ENCODE results near the gene ACSS2.

Gene ACSS2

DNA sequence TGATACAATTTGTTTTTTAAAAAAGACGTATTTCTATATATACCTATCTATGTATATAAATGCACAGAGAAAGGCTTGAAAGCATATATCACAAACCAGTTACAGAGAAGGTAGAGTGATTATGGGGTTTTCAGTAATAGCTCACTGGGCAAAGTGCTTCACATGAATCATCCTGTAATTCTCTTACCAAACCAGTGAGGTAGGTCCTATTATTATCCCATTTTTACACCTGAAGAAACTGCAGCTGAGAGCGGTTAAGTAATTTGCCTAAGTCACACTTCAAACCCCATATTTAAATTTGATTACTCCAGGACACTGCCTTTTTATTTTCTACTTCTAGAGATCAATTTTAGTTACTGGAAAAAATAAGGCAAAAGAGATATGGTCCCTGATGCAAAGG lies 74.8 kb downstream of the ACSS2 start:
- no peak for DNase-seq

DNA sequence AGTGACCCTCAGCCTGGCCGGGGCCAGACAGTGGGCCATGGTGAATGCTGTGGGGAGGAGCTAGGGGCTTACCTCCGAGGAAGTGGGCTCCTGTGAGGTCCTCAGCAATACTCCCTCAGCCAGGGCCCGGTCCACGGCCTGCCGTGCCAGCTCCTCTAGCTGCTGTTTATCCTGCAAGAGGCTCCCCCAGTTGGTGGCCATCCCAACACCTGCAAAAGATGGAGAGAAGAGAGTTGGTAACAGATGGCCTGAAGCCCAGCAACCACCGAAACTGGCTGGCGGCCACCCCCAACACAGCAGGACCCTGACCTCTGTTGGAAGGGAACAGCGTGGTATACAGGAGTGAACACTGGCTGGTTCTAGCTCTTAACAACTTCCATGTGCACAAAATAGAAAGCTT lies 75.2 kb downstream of the ACSS2 start:
- no peak for DNase-seq

DNA sequence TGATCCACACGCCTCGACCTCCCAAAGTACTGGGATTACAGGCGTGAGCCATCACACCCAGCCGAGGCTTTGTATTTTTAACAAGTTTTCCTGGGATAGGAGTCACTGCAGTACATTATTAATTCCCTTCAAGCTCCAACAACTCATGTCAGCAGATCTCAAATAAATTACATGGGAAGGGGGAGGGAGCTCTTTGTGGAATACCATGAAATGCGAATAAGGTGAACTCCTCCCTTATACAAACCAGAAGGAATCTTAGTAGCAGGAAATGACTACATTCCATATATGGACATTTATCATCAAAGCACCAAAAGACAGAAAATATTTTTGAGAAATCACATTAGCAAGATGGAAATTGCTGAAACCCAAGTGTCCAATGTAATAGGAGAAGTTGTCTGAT lies 76.3 kb downstream of the ACSS2 start:
- no peak for DNase-seq

DNA sequence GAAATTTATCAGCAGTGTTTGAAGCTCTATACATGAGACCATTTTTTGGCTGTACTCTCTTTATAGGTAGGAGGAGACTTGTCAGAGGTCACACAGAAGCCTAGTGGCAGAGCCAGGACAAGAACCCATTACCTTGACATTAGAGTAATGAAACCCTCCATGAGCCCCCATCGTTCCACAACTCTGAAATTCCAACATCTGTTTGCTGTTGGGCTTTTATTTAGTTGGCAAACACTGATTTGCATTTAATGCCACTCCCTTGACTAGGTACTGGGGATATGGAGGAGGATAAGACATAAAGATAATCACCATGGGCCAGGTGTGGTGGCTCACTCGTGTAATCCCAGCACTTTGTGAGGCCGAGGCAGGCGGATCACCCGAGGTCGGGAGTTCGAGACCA lies 77.5 kb downstream of the ACSS2 start:
- no peak for DNase-seq

DNA sequence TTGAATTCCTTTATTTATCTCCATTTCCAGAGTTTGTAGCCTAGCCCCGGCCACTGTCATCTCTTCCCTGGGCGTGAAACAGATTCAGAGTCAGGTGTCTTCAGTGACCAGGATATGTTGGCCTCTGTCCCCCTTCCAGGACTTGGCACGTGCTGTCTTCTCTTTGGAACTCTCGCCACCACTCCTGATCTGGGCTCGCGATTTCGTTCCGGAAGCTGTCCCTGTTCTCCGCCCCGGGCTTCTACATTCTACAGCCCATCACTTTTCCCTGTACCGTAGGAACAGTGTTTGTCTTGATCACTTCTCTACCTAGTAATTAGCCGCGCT lies 78.5 kb downstream of the ACSS2 start:
- DNase-seq = no peak

DNA sequence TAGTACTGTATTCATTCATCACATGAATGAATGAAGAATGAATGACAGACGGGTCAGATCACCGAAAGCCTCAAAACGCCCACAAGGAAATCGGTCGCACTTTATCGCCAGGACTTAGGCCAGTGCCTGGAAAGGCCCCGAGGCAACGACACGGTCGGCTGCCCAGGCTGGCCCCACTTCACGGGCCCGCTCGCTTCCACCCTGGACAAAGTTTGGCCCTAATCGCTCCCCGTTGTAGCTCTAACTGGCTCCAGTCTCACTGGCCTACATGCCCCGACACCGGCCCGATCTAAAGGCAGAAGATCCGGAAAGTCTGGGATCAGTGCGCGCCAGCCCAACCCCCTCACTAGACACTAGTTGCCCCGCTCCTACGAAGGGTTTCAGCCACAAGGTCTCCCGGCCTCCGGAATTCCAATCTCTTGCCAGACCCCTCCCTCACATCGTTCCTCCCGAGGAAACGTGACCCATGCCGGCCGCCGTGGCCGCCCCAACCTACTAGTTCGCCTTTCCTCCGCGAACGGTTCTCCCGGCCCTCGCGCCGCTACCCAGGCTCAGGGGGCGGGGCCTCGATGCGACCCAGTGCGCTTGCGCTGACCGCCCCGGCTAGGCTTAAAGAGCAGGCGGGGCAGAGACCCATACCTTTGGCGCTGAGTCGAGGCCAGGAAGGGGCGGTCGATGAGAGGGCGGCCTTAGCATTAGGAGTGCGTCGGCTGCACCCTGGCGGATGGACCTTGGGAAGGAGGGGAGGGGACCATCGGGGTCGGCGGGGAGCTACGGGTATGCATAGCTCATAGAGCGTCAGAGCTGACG lies 79.0 kb downstream of the ACSS2 start, which contains the start of the genes GSS and MYH7B:
TSS of gene GSS (minus strand) at position 576 of the 810 bp plus-strand sequence. CDS start 3,954 bp downstream, outside the sequence.
TSS of gene MYH7B (plus strand) at position 638 of the 810 bp plus-strand sequence. CDS start 22,138 bp downstream, outside the sequence.
- DNase-seq = peak; percentile 96

DNA sequence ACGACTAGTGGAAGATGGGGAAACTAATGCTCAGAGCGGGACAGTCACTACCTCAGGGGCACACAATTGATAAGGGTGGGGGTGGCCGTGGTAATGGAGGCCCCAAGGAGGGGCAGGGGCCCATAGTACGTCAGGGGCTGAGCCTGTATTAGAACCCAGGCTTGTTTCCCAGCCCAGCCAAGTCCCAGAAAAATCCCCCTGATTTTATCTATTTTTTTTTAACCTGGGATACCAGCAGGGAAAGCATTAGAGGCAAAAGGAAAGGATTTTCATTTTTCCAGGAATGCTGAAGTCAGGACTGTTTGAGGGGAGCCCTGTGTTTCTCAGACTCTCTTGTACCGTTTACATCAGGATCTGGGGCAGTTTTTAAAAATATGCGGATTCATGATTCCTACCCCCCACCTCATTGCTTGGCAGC lies 79.6 kb downstream of the ACSS2 start:
- DNase-seq = no peak

DNA sequence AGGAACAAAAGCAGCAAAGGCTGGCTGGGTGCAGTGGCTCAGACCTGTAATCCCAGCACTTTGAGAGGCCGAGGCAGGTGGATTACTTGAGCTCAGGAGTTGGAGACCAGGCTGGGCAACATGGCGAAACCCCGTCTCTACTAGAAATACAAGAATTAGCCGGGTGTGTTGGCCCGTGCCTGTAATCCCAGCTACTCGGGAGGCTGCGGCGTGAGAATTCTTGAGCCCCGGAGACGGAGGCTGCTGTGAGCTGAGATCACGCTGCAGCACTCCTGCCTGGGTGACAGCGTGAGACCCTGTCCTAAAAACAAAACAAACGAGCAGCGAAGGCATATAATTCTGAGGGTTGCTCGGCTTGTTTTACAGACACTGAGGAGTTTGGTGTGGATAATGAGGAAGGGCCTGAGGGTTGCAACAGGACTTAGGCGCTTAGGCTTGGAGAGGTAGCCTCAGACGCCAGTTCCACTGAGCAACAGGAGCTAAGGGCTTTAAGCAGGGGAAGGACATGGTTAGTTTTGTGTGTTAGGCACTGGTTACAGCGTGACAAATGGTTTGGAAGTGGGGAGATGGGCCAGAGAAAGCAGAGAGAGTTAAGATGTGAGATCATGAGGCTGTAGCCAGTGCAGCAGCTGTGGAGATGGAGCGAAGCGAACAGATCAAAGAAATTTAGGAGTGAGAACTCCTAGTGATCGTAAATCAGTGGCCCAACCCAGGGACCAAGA lies 80.5 kb downstream of the ACSS2 start:
- DNase-seq = no peak

DNA sequence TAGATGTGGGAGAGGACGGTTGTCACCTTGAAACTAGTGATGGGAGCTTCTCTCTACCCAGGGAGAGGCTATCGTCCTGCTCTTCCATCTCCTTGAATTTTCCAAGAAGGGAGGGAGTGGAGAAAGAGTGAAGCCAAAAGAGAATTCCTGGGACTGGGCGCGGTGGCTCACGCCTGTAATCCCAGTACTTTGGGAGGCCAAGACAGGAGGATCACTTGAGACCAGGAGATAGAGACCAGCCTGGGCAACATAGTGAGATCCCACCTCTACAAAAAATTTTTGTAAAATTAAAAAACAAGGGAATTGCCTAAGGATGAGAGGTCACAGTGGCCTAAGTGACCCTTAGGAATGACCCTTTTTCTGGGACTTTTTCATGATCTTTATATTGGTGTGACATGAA lies 88.1 kb downstream of the ACSS2 start:
- no peak for DNase-seq

DNA sequence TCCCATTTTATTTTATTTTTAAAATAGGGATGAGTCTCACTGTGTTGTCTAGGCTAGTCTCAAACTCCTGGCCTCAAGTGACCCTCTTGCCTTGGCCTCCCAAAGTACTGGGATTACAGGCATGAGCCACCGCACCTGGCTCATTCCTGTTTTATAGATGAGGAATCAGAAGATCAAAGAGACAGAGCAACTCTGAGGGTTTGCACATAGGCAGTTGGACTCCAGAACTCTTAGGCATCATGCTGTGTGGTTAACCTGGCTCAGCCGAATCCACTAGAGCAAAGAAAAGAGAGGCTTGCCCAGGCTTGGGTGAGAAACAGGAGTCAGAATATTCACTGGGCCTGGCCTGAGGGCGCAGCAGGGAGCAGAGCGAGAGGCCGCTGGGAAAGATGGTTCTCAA lies 88.6 kb downstream of the ACSS2 start:
- no peak for DNase-seq

DNA sequence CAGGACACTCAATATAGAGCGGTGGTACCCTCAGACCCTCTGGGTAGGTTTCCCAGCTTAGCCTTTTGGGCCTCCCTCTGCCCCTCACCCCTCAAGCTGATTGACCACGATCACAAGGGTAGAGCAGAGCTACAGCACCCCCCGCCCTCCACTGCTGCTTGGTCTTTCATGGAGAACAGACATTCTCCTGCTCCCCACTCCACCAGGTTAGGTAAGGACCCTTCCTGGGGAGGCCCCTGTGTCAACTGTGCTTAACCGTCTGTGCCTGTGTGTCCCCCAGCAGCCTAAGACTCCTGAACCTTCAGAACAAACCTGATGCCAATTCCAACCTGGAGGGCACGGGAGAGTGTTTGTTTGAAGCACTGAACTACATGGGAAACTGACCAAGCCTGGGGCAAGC lies 91.0 kb downstream of the ACSS2 start:
- no peak for DNase-seq

DNA sequence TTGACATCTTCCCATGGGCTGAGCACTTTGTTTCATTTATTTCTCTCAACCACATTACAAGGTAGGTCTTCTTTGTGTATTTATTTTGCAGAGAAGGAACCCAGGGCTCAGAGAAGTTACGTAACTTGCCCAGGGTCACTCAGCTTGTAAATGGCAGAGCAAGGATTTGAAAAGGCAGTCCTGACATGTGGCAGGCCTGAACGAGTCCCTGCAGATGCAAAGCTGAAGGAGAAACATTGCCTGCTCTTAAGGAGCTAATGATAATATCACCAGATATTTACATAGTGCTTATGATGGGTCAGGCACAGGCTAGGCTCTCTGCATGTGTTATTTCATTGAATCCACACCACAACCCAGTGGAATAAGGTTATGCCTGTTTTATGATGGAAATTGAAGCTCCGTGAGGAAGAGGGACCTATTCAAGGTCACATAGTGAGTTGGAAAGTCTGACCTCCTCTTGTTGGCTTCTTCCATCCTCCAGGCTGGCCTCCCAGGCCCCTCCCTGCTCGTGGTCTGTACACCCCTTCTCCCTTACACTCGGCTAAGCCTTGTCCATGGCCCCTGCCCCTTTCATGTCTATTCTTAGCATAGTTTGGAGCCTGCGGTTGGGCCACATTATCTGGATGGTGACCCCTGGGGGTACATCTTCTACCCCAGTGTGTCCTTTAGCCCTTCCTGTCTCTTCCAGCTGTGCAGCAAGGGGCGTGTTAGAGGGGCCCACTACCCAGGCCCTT lies 91.8 kb downstream of the ACSS2 start:
- DNase-seq = no peak

DNA sequence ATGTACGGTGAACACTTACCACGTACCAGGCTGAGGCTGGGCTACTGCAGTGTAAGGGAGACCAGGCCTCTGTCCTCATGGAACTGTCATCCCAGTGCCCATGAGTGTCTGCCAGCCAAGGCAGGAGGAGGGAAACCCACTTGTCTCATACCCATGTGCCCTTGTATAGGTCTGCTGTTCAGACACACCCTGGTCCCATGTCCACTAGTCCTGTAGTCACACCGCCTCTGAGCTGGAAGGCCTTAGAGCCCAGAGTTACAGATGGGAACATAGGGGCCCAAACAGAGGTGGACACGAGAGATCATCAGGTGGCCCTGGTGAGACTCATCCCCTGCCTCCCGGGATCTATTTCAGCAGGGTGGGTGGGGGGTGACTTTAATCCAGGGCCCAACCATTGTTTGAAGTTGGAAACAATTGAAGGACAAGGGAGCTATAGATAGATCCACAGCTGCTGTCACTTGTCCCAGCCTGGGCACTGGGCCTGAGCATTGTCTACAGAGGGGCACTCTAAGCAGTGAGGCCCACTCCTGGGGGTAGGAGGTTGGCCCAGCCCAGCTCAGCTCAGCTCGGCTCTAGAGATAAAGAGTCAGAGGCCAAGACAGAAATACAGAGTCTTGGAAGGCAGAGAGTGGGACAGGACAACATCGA lies 93.9 kb downstream of the ACSS2 start:
- no peak for DNase-seq

DNA sequence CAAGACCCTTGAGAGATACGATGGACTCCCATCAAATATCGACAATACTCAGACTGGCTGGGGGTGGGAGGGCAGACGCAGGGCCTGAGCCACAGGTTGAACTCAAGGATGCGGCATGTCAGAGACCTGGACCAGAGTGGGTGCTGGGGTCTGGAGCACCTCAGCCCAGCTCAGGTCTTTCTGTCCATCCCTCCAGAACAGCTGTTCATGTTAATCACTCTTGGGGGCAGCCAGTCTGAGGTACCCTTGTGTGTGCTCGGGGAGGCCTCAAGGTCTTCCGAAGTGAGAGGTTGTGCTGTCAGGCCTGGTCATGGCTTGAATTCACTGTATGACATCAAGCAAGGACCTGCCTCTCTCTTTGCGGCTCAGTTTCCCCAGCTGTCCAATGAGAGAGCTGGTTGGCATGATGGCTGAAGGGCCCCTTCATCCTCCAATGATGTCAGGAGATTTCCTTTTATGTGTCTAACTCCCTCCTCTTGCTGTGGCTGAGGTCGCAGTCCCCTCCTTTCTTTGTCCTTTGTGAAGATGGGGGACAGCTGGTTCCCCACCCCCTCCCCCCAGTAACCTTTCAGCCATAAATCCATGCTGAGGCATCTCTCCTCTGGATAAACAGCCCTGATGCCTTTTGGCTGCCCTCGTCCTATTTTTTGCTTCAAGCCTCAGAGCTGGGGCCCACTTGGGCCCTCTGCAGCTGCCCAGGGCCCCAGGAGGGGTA lies 94.6 kb downstream of the ACSS2 start:
- no peak for DNase-seq

DNA sequence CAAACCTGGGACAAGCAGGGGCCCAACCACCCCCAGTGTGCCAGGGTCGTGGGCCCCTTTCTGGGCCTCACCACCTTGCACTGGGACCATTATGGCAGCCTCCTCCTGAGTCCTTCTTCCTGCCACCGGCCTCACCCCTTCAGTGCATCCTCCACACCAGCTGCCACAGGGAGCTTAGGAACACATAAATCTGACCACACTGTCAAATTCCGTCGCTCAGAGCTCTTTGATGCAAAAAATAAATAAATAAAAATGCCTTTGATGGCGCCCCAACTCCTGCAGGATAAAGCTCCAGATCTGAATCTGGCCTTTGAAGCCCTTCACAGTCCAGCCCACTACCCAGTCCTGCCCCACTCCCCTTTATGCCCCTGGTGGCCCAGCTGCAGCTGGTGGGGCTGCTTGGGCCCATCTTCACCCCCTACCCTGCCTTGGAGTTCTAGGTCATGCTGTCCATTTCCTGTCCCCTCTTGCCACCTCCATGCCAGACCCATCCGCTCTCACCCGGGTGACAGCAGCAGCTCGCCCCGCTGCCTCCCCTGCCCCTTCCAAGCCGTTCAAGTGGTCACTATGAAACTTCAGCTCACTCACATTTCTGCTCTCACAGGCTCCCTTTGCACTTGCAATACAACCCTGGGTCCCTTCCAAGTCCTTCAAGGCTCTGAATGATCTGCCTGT lies 95.3 kb downstream of the ACSS2 start:
- DNase-seq = no peak

DNA sequence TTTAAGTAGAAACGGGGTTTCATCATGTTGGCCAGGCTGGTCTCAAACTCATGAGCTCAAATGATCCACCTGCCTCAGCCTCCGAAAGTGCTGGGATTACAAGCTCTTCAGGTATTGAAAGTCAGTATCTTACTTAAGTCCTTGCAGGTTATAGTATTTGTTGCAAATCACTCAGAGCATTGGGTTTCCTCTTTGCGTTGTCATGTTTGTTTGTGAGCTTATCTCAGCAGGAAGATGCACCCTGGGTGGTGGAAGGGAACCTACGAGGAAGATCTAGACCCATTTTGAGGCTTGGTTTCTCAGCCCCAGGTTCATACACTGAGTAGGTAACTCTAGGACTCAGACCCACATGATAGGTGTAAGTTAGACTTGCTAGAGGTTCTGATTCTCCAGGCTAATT lies 97.8 kb downstream of the ACSS2 start:
- DNase-seq = no peak

DNA sequence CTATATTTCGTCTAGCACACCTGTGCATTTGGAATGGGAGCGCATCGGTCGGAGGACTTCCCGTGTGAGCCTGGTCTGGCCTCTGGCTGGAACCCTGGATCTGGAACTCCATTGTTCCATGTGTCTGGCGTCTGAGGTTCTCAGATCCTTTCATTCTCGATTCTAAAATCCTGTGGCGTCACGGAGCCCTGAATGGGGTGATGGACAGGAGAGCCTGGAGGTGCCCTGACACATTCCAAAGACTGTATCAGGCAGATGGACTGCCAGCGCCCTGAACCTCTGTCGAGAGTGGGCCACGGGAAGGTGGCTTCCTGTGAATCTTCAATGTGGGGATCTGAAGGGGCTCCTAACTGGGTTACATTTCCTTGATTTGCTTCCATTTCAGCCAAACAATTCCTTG lies 99.9 kb downstream of the ACSS2 start:
- DNase-seq = no peak
